Measurements from ENCODE around the gene GDPD4.

Gene GDPD4

DNA sequence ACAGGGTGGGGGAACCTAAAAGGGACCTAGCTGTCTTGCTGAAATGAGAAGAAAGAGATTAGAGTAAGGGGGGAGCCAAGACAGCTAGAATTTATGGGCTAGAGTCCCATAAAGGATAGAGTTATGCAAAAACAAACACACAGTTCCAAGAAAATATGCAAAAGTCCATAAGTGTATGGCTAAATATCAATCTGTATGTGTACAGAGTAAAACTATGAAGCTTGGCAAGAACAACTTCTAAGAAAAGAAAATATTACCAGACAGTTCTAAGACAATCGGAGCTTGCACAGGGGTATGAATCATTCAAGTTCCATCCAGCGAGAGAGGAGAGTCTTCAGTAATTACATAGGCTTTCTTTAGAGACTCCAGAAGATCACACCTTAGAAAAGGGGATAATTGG, 41.8 kb downstream of the GDPD4 start:
- Histone ChIP-seq H3K27me3 (no peaks in the 10 kb centered on the region; the same call in 1 of the 2 replicates), H3K4me3 (ENCODE audit: low read depth, low read length) (no peak overlapping the region), H3K9me3 (no peaks in the 10 kb centered on the region), H3K36me3 (no peaks in the 10 kb centered on the region), H3K4me1 (no peaks in the 10 kb centered on the region)
- TF ChIP-seq, protein P1, sequence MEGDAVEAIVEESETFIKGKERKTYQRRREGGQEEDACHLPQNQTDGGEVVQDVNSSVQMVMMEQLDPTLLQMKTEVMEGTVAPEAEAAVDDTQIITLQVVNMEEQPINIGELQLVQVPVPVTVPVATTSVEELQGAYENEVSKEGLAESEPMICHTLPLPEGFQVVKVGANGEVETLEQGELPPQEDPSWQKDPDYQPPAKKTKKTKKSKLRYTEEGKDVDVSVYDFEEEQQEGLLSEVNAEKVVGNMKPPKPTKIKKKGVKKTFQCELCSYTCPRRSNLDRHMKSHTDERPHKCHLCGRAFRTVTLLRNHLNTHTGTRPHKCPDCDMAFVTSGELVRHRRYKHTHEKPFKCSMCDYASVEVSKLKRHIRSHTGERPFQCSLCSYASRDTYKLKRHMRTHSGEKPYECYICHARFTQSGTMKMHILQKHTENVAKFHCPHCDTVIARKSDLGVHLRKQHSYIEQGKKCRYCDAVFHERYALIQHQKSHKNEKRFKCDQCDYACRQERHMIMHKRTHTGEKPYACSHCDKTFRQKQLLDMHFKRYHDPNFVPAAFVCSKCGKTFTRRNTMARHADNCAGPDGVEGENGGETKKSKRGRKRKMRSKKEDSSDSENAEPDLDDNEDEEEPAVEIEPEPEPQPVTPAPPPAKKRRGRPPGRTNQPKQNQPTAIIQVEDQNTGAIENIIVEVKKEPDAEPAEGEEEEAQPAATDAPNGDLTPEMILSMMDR (IDR thresholded peaks at IDR 0.05; ENCODE audit: low read depth, low read length) = no peak
- DNase-seq = no peak

DNA sequence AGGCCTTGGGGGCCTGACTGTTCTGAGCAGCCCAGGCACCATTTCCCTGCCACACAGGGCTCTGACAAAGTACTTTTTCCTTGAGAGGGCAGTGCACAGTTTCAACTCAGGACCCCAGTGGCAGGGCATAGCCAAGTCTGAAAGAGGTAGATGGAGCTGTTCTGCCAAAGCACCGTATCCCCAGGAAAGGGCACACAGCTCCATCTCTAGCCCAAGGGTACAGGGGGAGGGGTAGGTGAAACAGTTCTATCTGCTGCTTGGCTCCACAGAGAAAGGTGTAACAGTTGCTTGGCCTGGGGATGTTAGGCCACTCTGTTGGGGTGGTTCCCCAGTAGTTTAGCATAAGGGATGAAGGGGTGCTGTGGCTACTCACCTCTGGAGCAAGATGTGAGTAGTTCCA, 47.8 kb downstream of the GDPD4 start:
- DNase-seq = no peak
- Histone ChIP-seq H3K36me3 (no peaks in the 10 kb centered on the region), H3K4me3 (ENCODE audit: low read depth, low read length) (no peak overlapping the region), H3K4me1 (no peaks in the 10 kb centered on the region), H3K27me3 (no peaks in the 10 kb centered on the region), H3K9me3 (no peaks in the 10 kb centered on the region)
- TF ChIP-seq, protein P1 (IDR thresholded peaks at IDR 0.05; ENCODE audit: low read depth, low read length) = no peak

DNA sequence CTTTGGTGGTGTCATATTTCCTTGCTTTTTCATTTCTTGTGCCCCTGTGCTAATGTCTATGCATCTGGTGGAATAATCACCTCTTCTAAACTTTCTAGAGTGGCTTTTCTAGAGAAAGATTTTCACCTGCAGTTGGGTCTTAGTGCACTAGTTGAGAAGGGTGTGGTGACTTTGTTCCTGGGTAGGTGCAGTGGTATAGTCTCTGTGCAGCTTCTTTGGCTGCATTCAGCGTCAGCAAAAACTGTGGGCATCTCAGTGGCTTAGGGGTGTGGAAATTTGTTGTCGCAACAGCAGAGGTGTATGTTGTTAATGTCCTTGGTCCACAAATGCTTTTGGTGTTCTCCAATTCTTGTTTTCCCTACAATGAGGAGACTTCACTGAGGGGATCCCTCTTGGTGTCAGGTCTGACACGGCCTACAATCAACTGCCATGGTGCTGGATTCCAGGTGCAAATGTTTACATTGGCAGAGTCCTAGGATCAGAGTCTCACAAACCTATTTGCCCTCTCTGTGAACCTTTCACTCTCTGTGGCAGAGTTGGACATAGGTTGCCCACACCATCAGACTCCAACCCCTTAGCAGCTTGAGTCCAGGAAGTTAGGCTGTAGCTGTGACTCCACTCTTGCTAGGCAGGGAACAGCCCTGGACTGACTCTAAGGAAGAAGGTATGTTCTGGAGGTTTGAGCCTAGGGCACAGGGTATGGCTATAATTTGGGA, 48.8 kb downstream of the GDPD4 start:
- TF ChIP-seq, protein P1 (IDR thresholded peaks at IDR 0.05; ENCODE audit: low read depth, low read length) = no peak
- H3K27me3 ChIP-seq = no peaks in the 10 kb centered on the region
- H3K4me1 ChIP-seq = no peaks in the 10 kb centered on the region
- no peak overlapping the region for H3K4me3 ChIP-seq (ENCODE audit: low read depth, low read length)
- no peaks in the 10 kb centered on the region for H3K9me3 ChIP-seq
- H3K36me3 ChIP-seq = no peaks in the 10 kb centered on the region
- DNase-seq = no peak

DNA sequence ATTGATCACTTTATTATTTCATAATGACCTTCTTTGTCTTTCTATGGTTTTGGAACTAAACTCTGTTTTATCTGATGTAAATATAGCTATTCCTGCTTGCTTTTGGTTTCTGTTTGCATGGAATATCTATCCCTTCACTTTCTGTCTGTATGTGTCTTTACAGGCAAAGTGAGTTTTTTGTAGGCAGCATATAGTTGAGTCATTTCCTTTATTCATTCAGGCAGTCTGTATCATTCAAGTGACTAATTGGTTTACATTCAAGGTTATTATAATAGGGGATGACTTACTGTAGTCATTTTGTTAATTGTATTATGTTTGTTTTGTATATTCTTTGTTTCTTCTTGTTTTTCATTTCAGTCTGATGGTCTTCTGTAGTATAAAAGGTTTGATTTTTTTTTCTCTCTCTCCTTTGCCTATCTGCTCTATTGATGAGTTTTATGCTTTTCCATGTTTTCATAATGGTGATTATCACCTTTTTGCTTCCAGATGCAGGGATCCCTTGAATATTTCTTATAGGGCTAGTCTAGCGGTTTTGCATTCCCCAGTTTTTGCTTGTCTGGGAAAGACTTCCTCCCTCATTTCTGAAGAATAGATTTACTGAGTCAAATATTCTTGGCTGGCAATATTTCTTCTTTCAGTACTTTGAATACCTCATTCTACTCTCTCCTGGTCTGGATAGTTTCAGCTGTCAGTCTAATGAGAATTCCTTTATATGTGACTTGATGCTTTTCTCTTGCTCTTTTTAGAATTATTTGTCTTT, 50.4 kb downstream of the GDPD4 start:
- no peak for DNase-seq
- Histone ChIP-seq H3K27me3 (no peaks in the 10 kb centered on the region), H3K4me1 (no peaks in the 10 kb centered on the region), H3K9me3 (no peaks in the 10 kb centered on the region), H3K36me3 (no peaks in the 10 kb centered on the region), H3K4me3 (ENCODE audit: low read depth, low read length) (no peak overlapping the region)
- TF ChIP-seq, protein P1 (IDR thresholded peaks at IDR 0.05; ENCODE audit: low read depth, low read length) = no peak

DNA sequence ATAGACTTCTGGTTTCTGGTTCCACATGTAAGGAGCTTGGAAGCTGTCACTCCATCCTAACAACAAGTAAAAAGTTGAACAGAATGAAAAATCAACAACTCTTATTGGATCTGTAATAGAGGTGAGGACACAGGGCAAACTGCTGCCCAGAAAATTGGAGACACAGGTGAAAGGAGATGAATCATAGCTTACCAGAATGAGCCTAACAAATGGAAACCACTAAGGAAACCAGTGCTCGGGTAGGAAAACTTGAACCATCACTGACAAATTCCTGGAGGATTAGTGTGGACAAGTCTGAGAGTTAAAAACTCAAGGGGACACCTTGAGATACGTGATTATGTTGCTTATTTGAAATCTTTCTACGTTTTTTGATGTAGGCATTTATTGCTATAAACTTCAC, 52.1 kb downstream of the GDPD4 start:
- DNase-seq = no peak
- Histone ChIP-seq H3K4me1 (no peaks in the 10 kb centered on the region), H3K27me3 (no peaks in the 10 kb centered on the region), H3K36me3 (no peaks in the 10 kb centered on the region), H3K4me3 (ENCODE audit: low read depth, low read length) (no peak overlapping the region), H3K9me3 (no peaks in the 10 kb centered on the region)
- TF ChIP-seq, protein P1 (IDR thresholded peaks at IDR 0.05; ENCODE audit: low read depth, low read length) = no peak
